ENCODE results near the gene SELENOK.

- TF ChIP-seq EZH2 (IDR thresholded peaks at IDR 0.05; ENCODE audit: borderline replicate concordance, low read depth, low read length, severe bottlenecking) (no peak), CTCF (IDR thresholded peaks at IDR 0.05; ENCODE audit: extremely low read depth in 1 of 2, insufficient read depth in 1 of 2, low read depth in 1 of 2, low read length in 2 of 2) (no peak), POLR2A (IDR thresholded peaks at IDR 0.05; ENCODE audit: low read depth, low read length) (peak; percentile 81)
Measured at GRCh38 chr3:53891497-53892285, at the start of gene SELENOK.

Data from endothelial cell of umbilical vein (primary cell).